HG02970 (cell line): ENCODE results near the gene CLNK.

Experiments used
- ATAC-seq: cut with Tn5 transposase; IDR thresholded peaks from one replicate; pipeline ENCODE4 v1.9.1; 2021; ENCODE audit warnings: mild to moderate bottlenecking, moderate library complexity, moderate number of reproducible peaks; ENCODE audit not compliant: unreplicated experiment, low FRiP score

The CLNK gene

DNA sequence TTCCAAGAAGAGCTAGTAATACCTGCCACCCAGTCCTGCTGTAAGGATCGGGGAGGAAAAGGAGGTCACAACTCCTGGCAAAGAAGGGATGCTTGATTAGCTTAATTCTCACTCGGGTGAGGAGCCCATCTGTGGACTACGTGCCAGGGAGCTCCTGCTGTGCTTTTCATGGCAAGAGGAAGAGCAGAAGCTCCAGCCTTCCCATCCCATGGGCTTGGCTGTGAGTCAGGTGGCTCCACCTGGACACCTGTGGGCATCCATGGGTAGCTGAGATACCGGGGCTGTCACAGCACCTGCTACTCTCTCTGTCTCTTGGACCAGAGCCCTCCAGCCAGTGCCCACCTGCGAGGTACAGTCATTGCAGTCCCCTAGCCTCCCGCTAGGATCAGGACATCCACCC is 18.0 kb downstream of the CLNK start:
- no peak for ATAC-seq

GRCh38 chr4:10664408-10664807 is 20.2 kb downstream of the CLNK start:
- ATAC-seq, result no peak

DNA sequence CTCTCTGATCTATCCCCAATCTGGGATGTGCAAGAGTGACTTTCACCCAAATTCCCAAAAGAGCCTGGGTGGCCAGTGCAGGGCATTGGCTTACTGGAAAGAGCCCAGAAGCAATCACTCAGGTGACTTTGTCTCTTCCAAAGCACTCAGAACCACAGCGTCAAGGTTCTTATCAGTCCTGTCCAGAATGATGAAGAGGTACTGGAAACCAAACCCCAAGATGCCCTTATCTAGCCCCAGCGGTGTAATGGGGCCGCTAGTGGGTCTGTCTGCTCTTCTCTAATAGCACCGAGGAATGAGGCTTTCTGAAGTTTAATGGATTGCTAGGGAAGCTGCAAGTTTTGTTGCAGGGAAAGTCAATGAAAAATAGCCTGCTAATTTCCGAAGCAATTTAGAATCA is 21.6 kb downstream of the CLNK start:
- ATAC-seq, result no peak

- no peak for ATAC-seq
These were observed 23.5 kb downstream of the CLNK start for GRCh38 chr4:10661047-10661446.

DNA sequence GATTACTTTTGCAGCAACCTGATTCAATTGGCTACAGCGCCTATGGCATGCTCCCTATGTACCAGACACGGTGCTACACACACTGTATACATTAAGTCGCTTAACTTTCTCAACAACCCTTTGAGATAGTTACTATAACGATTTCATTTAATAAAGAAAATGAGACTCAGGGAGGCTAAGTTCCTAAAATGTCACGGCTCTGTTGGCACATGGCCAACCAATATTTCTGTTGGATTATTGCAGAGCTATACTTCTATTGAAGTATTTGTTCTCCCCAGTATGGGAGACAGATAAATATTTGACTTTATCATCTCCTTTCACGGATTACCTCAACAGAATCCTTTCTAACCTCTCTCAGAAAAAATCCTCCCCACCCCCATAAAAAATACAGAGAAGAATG is 25.3 kb downstream of the CLNK start:
- ATAC-seq, result no peak

DNA sequence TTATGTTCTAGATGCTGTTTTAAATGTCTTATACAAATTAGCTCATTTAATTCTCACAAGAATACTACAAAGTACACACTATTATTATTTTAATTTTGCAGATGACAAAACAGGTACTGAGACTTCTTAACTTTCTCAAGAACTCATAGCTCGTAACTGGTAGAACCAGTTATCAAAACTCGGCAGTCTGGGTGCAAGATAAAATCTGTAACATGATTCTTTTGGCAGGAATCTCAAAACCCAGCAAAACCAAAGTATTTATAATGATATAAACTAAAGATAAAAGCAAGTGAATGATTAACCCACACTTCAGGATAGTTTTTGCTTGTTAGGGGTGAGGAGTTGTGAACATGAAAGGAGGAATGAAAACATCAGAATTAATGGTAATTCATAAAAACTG is 27.6 kb downstream of the CLNK start:
- no peak for ATAC-seq

GRCh38 chr4:10656420-10656819 is 28.1 kb downstream of the CLNK start:
- ATAC-seq, result no peak

- ATAC-seq, result no peak
These were observed 28.6 kb downstream of the CLNK start for GRCh38 chr4:10655968-10656367.

DNA sequence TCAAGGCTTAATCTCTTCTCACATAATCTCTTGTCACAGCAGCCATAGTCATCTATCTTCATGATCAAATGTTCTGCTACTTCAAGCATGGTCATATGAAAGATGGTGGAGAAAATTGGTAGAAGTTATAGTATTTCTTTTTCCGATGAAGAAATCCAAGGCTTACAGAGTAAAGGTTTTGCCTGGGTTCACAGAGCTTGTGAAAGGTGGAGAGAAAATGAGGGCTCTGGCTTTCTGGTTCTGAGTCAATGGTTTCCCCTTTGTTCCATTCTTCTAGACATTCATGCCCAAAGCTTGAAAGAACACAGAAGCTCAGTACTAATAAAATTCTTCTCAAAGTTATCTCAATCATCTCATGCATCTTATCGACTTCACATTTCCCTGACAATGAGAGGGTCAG is 36.1 kb downstream of the CLNK start:
- ATAC-seq, result no peak

DNA sequence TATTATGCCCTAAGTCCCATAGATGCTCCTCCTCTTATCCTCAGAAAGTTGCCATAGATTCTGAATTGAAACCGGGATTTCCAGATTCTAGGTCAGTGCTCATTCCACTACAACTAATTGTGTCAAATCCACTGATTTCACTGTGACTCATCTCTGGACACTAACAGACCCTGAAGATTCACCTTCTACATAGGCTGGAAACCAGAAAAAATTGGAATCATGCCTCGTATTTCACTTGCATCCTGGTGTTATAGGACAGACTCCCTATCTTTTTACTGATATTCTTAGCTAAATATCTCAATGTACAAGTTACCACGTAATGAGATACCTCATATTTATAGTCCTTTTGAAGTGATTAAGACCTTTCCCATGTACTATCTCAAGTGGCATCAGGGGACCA is 36.7 kb downstream of the CLNK start:
- ATAC-seq, result no peak

GRCh38 chr4:10643600-10644425 is 40.8 kb downstream of the CLNK start:
- no peak for ATAC-seq

DNA sequence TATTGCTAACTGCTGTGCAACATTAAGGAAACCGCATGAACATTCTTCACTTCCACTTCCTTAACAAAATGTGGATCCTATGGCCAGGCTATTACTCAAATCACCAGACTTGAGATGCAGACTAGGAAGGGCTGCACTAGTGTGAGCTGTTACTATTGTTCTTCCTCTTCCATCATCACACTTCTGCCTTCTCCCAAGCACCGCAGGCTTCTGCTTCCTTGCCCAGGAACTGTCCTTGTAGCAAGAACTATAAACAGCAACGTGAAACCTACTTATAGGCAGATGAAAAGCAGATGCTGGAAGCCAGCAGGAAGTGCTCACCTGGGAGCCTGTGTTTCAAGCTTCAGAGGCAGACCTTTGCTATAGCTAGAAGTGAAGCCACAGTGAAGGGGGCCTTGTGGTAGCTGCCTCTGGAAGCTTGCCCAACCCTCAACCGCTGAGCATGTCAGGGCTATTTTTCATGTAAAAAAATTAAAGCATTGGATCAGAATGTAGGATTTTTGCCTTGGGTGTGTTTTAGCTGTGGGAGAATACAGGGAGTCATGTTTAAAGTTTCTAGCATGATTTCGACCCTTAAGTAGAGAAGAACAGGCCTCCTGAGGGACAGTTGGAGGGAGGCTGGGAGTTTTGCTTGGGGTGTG is 43.9 kb downstream of the CLNK start:
- no peak for ATAC-seq

DNA sequence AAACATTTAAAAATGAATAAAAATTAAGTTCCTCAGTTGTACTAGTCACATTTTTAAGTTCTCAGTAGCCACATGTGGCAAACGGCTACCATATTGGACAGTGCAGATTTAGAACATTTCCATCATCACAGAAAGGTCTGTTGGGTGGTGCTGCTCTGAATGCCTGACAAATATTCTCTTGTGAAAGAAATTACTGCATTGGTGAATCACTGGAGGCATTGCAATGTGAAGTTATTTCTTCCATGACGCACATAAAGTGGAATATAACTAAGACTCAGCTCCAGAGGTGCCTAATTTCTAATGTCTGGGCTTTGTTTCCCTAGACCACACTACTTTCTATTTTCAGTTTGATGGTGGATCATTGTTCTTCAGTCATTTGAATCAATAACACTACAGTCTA is 44.9 kb downstream of the CLNK start:
- no peak for ATAC-seq

DNA sequence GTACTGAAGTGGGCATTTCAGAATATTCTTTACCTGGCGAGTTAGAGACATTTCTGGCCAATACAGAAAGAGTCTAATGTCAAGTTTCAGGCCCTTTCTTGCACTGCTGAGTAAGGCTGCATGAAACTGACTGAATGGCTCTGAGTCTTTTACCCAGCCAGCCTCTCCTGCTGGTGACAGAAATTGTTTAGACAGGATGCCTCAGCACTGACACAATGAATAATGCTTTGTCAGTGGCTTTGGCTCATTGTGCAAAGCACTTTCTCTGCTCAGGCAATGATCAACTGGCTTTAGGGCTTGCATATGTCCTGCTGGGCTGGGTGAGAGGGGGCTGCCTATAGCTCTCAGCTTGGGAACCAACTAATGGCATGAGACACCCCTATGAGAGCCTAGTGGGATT is 45.5 kb downstream of the CLNK start:
- ATAC-seq, result no peak

- ATAC-seq, result no peak
These were observed 49.5 kb downstream of the CLNK start for GRCh38 chr4:10635091-10635490.

- ATAC-seq, result no peak
These were observed 55.2 kb downstream of the CLNK start for GRCh38 chr4:10629394-10629793.

DNA sequence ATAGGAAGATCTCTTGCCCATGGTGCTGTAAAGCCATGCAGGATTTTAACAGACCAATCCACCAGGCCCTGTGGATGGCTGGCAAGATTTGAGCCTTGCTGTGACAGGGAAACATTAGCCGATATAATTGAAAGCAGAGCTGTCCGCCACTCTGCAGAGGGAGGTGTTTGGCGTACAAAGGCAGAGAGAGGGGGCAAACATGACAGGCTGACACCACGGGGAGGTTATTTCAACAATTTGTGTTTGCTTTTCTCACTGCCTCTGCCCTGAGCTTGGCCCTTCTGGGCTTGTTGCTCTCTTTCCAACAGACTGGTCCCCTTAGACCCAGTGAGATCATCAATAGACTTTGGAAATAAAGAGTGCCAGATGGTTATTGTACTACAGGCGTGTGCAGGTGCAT is 59.4 kb downstream of the CLNK start:
- ATAC-seq, result no peak

- ATAC-seq, result no peak
These were observed 60.7 kb downstream of the CLNK start for GRCh38 chr4:10623862-10624261.

DNA sequence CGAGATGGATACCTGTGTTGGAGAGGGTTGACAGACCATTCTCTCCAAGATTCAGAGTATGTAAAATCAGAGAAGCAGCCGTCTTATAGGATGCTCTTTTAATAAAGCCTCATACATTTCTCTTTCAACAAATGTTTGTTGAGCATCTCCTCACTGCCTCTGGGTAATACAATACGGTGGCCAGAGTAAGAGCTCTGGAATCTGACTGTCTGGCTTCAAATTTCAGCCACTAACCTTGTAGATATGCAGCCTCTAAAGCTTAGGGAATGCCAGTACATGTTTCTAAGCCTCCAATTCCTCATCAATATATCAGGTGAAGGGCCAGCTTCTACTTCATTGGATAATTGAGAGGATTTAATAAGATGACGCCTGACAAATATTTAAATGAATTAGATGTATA is 61.3 kb downstream of the CLNK start:
- no peak for ATAC-seq

GRCh38 chr4:10622728-10623127 is 61.8 kb downstream of the CLNK start:
- ATAC-seq, result no peak

DNA sequence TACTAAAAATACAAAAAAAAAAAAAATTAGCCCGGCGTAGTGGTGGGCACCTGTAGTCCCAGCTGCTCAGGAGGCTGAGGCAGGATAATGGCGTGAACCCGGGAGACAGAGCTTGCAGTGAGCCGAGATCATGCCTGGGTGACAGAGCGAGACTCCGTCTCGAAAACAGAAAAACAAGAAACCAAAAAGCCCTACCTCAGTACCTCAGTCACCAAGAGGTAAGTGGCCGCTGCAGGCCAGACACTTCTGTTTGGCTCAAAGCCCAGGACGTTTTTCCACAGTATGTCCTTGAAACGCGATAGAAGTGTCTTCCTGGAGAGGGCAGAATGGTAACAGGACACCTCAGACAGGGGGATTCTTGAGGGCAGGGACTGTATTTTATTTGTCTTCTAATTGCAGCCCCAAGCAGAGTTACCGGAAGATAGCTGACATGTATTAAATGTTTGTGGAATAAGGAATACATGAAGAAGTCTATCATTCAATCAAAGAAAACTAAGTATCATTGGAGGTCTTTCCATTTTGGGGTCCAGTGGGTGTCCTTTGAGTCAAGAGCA is 63.6 kb downstream of the CLNK start:
- ATAC-seq, result no peak

- no peak for ATAC-seq
These were observed 64.7 kb downstream of the CLNK start for GRCh38 chr4:10619855-10620254.
